Endothelial cell of umbilical vein (primary cell): Measurements from ENCODE around the gene ACTR2. TPM values are rescaled to one million over a fixed set of nuclear protein-coding genes. Genes with fewer than 3 reads are reported as not detected.

Experiments
- BruUV-seq: library from RNA; stranded (reverse); fragments of 400-500 nt; replicated peaks from 2 replicates; lab custom pipeline; 2021; lab: Mats Ljungman, UMichigan
- CTCF ChIA-PET: fragments of 300-600, 350-600 bp; sonication (Branson Sonifier 250); formaldehyde crosslinking; loops from one replicate; lab custom pipeline; 2021; ENCODE audit warnings: antibody characterized with exemption, inconsistent platforms; lab: Charles Lee
- POLR2A ChIA-PET: fragments of 300-600, 350-600 bp; sonication (Branson Sonifier 250); formaldehyde crosslinking; loops from one replicate; lab custom pipeline; 2021; ENCODE audit warnings: antibody characterized with exemption, inconsistent platforms; lab: Charles Lee
- DNase-seq: peaks from one replicate; pipeline ENCODE4 v3.0.0-alpha.2; 2011; ENCODE audit warnings: low read depth, low spot score
- FAIRE-seq: peaks from 2 replicates; lab custom pipeline; 2011; peaks lifted over from hg19 to GRCh38; lab: Jason Lieb, UNC
- H2AFZ ChIP-seq: 2 replicates; pipeline ENCODE4 v1.6.0; 2012; ENCODE audit warnings: low read depth, low read length, control low read depth, inconsistent platforms
- H3K27ac ChIP-seq: 2 replicates; pipeline ENCODE4 v1.5.1; 2011; ENCODE audit warnings: low read depth, mild to moderate bottlenecking, control low read depth, low read length, moderate library complexity; ENCODE audit not compliant: insufficient read depth
- H3K27me3 ChIP-seq, 2 experiments: 2 replicates each; pipeline versions ENCODE4 v1.6.0 to v1.6.1; 2011; ENCODE audit warnings: low read length in 2 of 2, mixed read lengths in 1 of 2; ENCODE audit not compliant: control insufficient read depth in 2 of 2, insufficient read depth in 2 of 2
- H3K36me3 ChIP-seq, 2 experiments: 2 replicates in 1 of 2; 3 replicates in 1 of 2; pipeline ENCODE4 v1.5.1; 2011; ENCODE audit warnings: low read length in 2 of 2, mild to moderate bottlenecking in 1 of 2, moderate library complexity in 1 of 2; ENCODE audit not compliant: control insufficient read depth in 2 of 2, insufficient read depth in 2 of 2; ENCODE audit errors: extremely low read depth in 1 of 2
- H3K4me1 ChIP-seq: 3 replicates; pipeline ENCODE4 v1.5.1; 2011; ENCODE audit warnings: mild to moderate bottlenecking, low read length; ENCODE audit not compliant: control insufficient read depth, insufficient read depth; ENCODE audit errors: extremely low read depth
- H3K4me2 ChIP-seq: 2 replicates; pipeline ENCODE4 v1.6.1; 2011; ENCODE audit warnings: low read length, control low read depth, mixed read lengths; ENCODE audit not compliant: insufficient read depth
- H3K4me3 ChIP-seq, 3 experiments: fragments of 200-600 bp in 1 of 3; sonication (generic), shearing (Covaris generic) in 1 of 3; replicated peaks in 1 of 3; 2 replicates each; pipeline ENCODE4 v1.5.1; 2011 to 2016; ENCODE audit warnings: control low read depth in 3 of 3, low read length in 3 of 3, mild to moderate bottlenecking in 2 of 3, inconsistent platforms in 1 of 3, low read depth in 1 of 3, moderate library complexity in 1 of 3; ENCODE audit not compliant: insufficient read depth in 1 of 3
- H3K79me2 ChIP-seq: 2 replicates; pipeline ENCODE4 v1.6.0; 2012; ENCODE audit warnings: low read length, inconsistent platforms; ENCODE audit not compliant: control insufficient read depth, insufficient read depth
- H3K9ac ChIP-seq: replicated peaks from 2 replicates; pipeline ENCODE3; 2011; ENCODE audit warnings: low read length, control low read depth; ENCODE audit not compliant: insufficient read depth; ENCODE audit errors: extremely low read depth
- H3K9me1 ChIP-seq: replicated peaks from 3 replicates; pipeline ENCODE4 v1.6.0; 2011; ENCODE audit warnings: mild to moderate bottlenecking, low read length; ENCODE audit not compliant: control insufficient read depth, insufficient read depth; ENCODE audit errors: extremely low read depth
- H3K9me3 ChIP-seq: replicated peaks from 2 replicates; pipeline ENCODE4 v1.5.1; 2012; ENCODE audit warnings: low read length, inconsistent platforms; ENCODE audit not compliant: control insufficient read depth, insufficient read depth
- H4K20me1 ChIP-seq: replicated peaks from 2 replicates; pipeline ENCODE3; 2011; ENCODE audit warnings: mild to moderate bottlenecking, low read length; ENCODE audit not compliant: control insufficient read depth, insufficient read depth; ENCODE audit errors: extremely low read depth
- EZH2 ChIP-seq: IDR thresholded peaks from 2 replicates; pipeline ENCODE4 v1.6.1; 2012; ENCODE audit warnings: borderline replicate concordance, low read depth, mild to moderate bottlenecking, moderate library complexity, low read length, inconsistent platforms; ENCODE audit not compliant: severe bottlenecking
- FOS ChIP-seq: IDR thresholded peaks from 2 replicates; pipeline ENCODE4 v1.6.1; 2011; ENCODE audit warnings: mild to moderate bottlenecking, low read length, moderate library complexity, borderline replicate concordance; ENCODE audit not compliant: insufficient read depth
- GATA2 ChIP-seq: IDR thresholded peaks from 2 replicates; pipeline ENCODE4 v1.7.0; 2011; ENCODE audit warnings: low read depth, mild to moderate bottlenecking, moderate library complexity, mixed read lengths, low read length; ENCODE audit not compliant: insufficient read length, insufficient read depth
- JUN ChIP-seq: IDR thresholded peaks from 2 replicates; pipeline ENCODE4 v1.6.1; 2011; ENCODE audit warnings: borderline replicate concordance, low read depth; ENCODE audit not compliant: insufficient read length, insufficient read depth
- MYC ChIP-seq: IDR thresholded peaks from one replicate; pipeline ENCODE4 v1.6.1; 2011; ENCODE audit warnings: mild to moderate bottlenecking, low read depth, low read length
- POLR2A ChIP-seq: IDR thresholded peaks from 2 replicates; pipeline ENCODE4 v1.6.1; 2012; ENCODE audit warnings: low read depth, mild to moderate bottlenecking, control low read depth, low read length
- POLR2AphosphoS5 ChIP-seq: IDR thresholded peaks from 2 replicates; pipeline ENCODE4 v1.6.1; 2012; ENCODE audit warnings: low read depth, mild to moderate bottlenecking, control low read depth, low read length, moderate library complexity; ENCODE audit not compliant: insufficient read depth
- dilution Hi-C: fragments of 300-500 bp; cut with MboI; formaldehyde crosslinking; loops from one replicate; pipeline ENCODE4 v1.15.0; 2019; ENCODE audit warnings: low sequenced_read_pairs; ENCODE audit not compliant: extremely low pct_ligation_motif_present
- intact Hi-C: fragments of 100-400 bp; cut with micrococcal nuclease; formaldehyde crosslinking; loops from one replicate; pipeline ENCODE4 v1.10.0; 2022
- polyA plus RNA-seq, 4 experiments: library from polyadenylated mRNA; depleted of rRNA in 3 of 4; stranded (reverse) in 3 of 4; unstranded in 1 of 4; fragments of >200 nt; gene quantifications; 2 replicates each; pipeline versions ENCODE4 v1.2.1 to v1.2.3, GENCODE V29; 2011 to 2012; ENCODE audit warnings: missing spikeins in 1 of 4
- total RNA-seq: library from RNA; stranded (reverse); gene quantifications from 2 replicates; pipeline ENCODE4 v1.2.3, GENCODE V29; 2021
- TF ChIP-seq, protein P1 (sequence below): IDR thresholded peaks from 2 replicates; pipeline ENCODE4 v1.6.1; 2011; ENCODE audit not compliant: insufficient read depth, insufficient read length
- TF ChIP-seq, protein P2 (sequence below), 2 donors: IDR thresholded peaks; 1 replicate in 1 of 2; 2 replicates in 1 of 2; pipeline ENCODE4 v1.5.1; 2011; ENCODE audit warnings: low read length in 2 of 2, mild to moderate bottlenecking in 2 of 2, moderate library complexity in 2 of 2, control low read depth in 1 of 2, inconsistent platforms in 1 of 2, low read depth in 1 of 2; ENCODE audit not compliant: insufficient read depth in 1 of 2; ENCODE audit errors: extremely low read depth in 1 of 2

The ACTR2 gene
- total and polyA plus RNA-seq, 2 donors (not counting 3 experiments of a cell fraction or from before 2014, with no cell fraction given): 48.7 to 287 TPM

DNA sequence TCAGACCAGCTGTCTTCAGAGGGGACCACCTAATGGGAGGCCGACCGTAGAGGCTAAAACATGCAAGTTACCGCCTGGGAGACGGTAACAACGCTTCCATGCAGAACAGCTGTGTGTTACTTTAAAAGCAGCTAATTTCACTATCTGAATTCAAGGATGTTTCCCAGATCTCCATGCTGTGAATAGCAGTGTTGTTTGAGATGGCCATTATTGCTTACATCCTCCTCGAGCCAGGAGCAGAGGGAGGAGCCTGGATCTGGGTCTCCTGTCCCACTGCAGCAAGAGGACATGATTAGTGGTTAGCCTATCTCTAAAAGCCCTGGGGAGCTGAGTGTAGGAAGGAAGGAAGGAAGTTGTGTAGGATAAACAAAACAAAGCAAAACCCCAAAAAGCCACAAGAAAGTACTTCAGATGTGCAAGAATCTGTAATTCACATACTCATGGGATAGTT, 50.9 kb downstream of the ACTR2 start:
- FAIRE-seq: peak; percentile 74
- H3K9me3 ChIP-seq: no peaks in the 10 kb centered on the region
- TF ChIP-seq, protein P1, sequence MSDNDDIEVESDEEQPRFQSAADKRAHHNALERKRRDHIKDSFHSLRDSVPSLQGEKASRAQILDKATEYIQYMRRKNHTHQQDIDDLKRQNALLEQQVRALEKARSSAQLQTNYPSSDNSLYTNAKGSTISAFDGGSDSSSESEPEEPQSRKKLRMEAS: no peak
- TF ChIP-seq JUN (no peak), MYC (no peak), FOS (no peak), GATA2 (peak; percentile 48), POLR2AphosphoS5 (peak; percentile 75), POLR2A (no peak), EZH2 (no peak)
- TF ChIP-seq, protein P2, sequence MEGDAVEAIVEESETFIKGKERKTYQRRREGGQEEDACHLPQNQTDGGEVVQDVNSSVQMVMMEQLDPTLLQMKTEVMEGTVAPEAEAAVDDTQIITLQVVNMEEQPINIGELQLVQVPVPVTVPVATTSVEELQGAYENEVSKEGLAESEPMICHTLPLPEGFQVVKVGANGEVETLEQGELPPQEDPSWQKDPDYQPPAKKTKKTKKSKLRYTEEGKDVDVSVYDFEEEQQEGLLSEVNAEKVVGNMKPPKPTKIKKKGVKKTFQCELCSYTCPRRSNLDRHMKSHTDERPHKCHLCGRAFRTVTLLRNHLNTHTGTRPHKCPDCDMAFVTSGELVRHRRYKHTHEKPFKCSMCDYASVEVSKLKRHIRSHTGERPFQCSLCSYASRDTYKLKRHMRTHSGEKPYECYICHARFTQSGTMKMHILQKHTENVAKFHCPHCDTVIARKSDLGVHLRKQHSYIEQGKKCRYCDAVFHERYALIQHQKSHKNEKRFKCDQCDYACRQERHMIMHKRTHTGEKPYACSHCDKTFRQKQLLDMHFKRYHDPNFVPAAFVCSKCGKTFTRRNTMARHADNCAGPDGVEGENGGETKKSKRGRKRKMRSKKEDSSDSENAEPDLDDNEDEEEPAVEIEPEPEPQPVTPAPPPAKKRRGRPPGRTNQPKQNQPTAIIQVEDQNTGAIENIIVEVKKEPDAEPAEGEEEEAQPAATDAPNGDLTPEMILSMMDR (IDR thresholded peaks at IDR 0.05; ENCODE audit: extremely low read depth in 1 of 2, insufficient read depth in 1 of 2, low read depth in 1 of 2, low read length in 2 of 2): no peak
- H3K9ac ChIP-seq: no peak overlapping the region
- POLR2A ChIA-PET: interaction anchor here (0.7 kb wide), 1 partner anchor 26 kb away, joined by 3 read pairs; no protein-coding TSS in a partner anchor
- H4K20me1 ChIP-seq: no peaks in the 10 kb centered on the region
- no peak overlapping the region for H3K27ac ChIP-seq
- H3K36me3 ChIP-seq: no peaks in the 10 kb centered on the region
- H3K4me1 ChIP-seq: peaks cover 16% of the 10 kb centered on the region
- no peak overlapping the region for H2AFZ ChIP-seq
- no peaks in the 10 kb centered on the region for H3K9me1 ChIP-seq
- intact Hi-C loops: loop anchor here (5.0 kb wide), 1 partner anchor 89 kb away; no protein-coding TSS in a partner anchor
- H3K4me2 ChIP-seq: no peak overlapping the region
- dilution Hi-C loops: no loop called here
- DNase-seq: no peak
- CTCF ChIA-PET: interaction anchor here (1.1 to 2.0 kb wide), 4 partner anchors 13 to 274 kb away, joined by 3 to 7 read pairs (median 4); no protein-coding TSS in a partner anchor
- no peak overlapping the region for H3K4me3 ChIP-seq
- peaks cover 4 to 11% of the 10 kb centered on the region in 2 experiments for H3K27me3 ChIP-seq
- no TSS peak for BruUV-seq
- no peaks in the 10 kb centered on the region for H3K79me2 ChIP-seq
